UCSD-AML1 (cell line): ENCODE data around the gene RGS13.

Source experiments
- DNase-seq: peaks from one replicate; lab custom pipeline; 2025; ENCODE audit not compliant: unreplicated experiment; lab: John Stamatoyannopoulos, UW

Gene RGS13

GRCh38 chr1:192626366-192627179 is 9.4 kb upstream of the RGS13 start:
- peak; percentile 19 for DNase-seq

- no peak for DNase-seq
These were observed 8.0 kb upstream of the RGS13 start for GRCh38 chr1:192627901-192628300.

- no peak for DNase-seq
These were observed 7.4 kb upstream of the RGS13 start for GRCh38 chr1:192628396-192629057.

- DNase-seq, result no peak
These were observed 6.3 kb upstream of the RGS13 start for GRCh38 chr1:192629612-192630011.

DNA sequence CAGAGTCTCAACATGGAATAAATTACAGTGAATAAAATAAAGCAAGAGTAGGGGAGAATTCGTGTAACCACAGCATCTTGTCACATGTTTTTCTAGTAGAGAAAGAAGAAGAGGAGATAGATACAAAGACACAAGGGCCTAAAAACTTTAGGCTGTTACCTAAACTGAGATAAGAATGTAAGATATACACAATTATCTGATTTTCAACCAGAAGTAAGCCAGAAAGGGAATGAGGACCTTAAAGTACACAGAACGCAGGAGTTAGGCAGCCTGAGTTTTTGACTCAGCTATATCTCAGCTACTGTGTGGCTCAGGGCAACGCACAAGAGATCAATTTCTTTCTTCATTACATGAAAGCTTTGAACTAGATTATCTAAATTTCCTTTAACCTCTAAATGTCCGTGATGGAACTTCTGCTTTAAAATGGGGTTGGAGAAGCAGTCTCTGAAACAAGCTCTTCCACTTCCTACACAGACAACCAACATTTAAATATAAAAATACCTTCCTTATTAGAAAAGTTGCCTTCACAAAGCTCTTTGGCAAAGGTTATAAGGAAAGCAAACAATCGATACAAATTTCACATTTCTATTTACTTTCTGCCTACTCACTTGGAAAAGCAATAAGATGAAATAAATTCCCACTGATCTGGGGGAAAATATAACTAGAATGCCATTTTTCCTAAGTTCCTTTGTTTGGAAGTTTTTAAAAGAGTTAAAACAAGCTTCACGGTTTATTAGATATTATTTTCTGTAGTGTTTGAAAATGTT is 5.2 kb upstream of the RGS13 start:
- DNase-seq, result no peak

- no peak for DNase-seq
These were observed 4.2 kb upstream of the RGS13 start for GRCh38 chr1:192631749-192632148.

DNA sequence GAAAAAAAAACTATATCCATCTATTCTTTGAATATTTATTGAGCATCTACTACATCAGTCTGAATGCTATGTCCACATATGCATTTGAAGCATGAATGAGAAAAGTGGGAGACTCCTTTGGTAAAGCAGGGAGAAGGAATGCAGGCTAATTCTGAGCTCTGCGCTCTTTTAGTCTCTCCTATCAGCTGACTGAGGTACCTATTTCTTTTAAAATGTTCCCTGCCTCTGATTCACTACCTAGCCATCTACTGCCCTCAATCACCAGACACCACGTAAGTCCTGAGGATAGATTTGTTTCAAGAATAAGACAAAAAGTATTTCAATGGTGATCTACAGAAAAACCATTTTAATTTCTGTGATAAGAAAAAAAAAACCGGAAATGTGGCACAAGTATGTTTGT is 3.8 kb upstream of the RGS13 start:
- no peak for DNase-seq

DNA sequence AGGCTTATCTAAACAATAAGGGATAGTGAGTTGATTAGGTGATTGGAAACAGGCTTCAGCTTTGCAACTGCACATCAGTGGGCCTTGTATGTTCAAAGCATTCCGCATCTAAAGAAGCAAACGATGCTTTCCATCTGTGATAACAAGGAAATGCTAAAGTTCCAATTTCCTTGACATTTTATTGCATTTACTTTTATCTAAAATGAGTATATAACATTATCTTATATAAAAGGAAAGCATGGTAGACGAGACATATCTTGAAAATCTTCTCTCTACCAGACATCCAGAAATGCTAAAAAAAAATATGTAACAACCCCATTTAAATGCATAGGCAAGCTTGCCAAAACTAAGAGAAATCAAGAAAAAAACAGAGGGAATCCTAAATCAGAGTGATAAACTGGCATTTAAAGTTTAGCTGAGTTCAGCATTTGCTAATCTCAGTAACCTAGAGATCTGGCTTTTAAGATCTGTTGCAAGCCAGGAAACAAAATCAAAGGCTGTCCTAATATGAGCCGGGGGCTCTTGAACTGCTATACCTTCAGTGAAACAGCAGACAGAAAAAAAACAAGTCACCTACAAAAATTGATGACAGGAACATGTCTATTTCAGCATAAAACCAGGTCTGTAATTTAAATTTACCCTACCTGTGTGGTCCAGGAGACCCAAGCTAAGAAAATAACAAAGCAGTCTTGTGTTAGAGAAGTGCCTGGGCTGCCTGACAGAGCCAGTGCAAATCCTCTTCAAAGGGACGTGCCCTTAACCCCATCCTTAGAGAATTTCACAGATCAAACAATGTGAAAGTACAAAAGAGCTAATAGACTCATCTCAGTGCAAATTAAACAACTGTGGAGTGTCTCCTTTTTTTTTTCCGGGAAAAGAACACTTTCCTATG is 3.1 kb upstream of the RGS13 start:
- no peak for DNase-seq

DNA sequence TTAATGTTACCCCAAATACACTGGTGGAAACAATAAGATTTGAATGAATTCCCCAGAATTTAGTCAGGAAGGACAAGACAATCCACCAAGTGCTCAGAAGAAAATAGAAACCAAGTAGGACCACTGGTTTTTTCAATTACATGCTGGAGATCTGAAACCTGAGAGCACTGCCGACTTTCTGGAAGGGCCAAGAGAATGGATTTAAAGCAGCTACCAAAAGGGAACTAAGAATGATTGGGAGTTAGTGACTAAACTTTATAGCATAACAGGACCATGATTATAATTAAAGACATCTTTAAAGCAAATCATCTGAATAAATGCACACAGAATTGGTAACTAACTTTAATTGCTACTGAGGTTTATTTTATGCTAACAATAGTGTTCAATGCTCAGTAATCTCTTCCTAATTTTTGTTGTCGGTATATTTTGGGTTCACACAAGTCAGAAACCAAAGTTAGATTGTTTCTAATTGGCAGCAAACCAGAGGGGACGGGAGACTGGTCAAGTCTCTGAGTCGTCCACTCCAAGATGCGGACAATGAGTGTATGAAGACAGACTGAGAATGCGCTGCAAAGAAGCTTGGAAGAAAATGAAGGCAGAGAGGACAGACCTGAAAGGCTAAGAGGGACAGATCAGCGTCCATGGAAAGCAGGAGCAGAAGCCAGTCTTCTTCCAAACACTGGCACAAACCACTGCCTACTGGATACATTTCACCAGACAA is 2.3 kb upstream of the RGS13 start:
- DNase-seq, result no peak

- DNase-seq, result no peak
These were observed 906 bp upstream of the RGS13 start for GRCh38 chr1:192635041-192635440.

DNA sequence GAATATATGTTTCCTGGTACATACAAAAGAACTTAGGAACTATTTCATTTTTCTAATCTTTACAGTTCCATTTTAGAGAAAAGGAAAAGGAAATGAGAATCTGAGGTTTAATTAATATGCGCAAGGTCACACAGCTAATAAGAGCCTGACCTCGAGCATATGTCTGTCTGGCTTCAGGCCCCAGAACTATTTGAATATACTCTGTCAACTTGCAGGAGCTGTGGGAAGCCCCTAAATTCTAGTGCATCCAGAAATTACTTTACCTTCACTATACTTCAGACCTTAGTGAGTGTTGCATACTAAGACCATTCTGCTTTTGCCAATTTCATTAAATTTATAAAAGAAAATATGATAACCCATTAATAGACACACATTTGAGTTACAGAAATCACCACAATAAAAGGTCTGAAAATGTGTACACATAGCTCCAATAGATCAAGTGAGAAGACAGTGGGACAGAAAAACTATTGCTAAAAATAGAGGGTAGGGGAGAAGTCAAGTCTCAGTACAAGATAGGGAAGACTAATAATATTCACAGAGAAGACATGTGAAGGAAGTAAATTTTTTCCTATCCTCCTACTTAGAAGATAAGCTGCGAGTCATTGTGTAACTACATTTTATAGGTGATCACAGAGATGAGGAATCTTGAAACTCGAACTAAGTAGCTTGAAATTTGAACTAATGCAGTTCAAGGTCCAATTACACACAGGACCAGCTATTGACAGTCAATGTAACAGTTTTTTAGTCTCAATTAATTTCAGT is 3.8 kb downstream of the RGS13 start:
- DNase-seq, result no peak

- no peak for DNase-seq
These were observed 16.2 kb downstream of the RGS13 start for GRCh38 chr1:192652159-192652558.

- no peak for DNase-seq
These were observed 18.2 kb downstream of the RGS13 start for GRCh38 chr1:192654120-192654519.

GRCh38 chr1:192654591-192655251 is 18.8 kb downstream of the RGS13 start:
- no peak for DNase-seq

DNA sequence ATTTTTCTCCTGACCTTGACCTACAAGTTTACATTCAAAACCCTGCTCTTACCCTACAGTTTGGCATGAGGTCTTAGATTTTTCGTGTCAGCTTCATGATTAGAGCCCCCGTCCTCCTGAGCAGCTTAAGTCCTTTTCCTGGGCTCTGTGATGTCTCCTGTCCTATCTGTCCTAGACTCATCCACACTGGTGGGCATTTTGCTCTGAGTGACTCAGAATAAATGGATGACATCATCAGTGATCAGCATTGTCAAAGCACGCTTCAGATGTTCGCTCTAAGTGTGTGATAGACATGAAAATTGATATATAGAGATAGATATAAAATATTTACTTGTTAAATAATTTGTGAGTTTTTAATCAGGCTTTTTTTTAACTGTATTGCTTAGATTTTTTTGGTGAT is 21.8 kb downstream of the RGS13 start:
- DNase-seq, result no peak

DNA sequence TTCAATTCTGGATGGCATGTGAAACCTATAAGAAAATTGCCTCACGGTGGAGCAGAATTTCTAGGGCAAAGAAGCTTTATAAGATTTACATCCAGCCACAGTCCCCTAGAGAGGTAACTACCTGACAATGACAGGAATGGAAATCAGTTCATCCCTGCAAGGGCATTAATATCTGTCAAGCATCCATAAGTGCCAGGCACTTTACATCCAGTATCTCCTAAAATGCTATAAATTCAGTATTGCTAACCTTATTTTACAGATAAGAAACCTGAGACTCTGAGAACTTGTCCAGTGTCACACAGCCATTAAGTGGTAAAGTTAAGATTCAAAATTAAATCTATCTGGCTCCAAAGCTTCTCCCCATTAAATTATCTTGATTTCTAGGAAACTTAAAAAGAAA is 22.3 kb downstream of the RGS13 start:
- DNase-seq, result no peak

- no peak for DNase-seq
These were observed 24.7 kb downstream of the RGS13 start for GRCh38 chr1:192660613-192661012.

DNA sequence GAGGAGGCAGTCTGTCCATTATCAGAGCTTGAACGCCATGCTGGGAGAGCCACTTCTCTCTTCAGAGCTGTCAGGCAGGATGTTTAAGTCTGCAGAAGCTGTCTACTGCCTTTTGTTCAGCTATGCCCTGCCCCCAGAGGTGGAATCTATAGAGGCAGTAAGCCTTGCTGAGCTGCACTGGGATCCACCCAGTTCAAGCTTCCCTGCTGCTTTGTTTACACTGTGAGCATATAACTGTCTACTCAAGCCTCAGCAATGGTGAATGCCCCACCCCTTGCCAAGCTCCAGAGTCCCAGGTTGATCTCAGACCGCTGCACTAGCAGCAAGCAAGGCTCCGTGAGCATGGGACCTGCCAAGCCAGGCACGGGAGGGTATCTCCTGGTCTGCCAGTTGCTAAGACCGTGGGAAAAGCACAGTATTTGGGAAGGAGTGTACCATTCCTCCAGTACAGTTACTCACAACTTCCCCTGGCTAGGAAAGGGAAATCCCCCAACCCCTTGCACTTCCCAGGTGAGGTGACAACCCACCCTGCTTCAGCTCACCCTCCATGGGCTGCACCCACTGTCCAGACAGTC is 32.5 kb downstream of the RGS13 start:
- DNase-seq, result no peak

DNA sequence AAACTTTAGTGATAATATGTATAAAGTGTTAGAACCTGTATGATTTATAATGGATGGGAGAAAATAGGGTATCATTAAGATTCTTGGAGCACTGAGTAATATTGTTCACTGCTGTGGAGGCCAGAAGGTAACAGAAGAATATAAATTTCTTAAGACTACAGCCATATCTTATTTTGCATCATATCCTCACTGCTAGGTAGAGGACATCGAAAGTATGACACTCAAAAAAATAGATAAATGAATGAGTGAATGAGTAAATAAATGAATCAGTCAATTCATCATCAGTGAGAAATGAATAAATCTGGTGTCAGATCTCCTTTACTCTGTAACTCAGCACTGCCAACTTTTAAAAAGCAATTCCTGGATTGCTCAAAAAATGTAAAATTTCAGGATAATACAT is 33.2 kb downstream of the RGS13 start:
- DNase-seq, result no peak
